Measurements from ENCODE around the gene RHOA. TPM values are rescaled to one million over a fixed set of nuclear protein-coding genes. Genes with fewer than 3 reads are reported as not detected.
"Not testable (repeated sequence)": the region's sequence is repeated elsewhere in the genome, so short reads cannot be mapped to it uniquely, and the experiment has no call there.

Gene RHOA
- polyA plus RNA-seq, 3 donors, result 499 to 570 (median 506) TPM

DNA sequence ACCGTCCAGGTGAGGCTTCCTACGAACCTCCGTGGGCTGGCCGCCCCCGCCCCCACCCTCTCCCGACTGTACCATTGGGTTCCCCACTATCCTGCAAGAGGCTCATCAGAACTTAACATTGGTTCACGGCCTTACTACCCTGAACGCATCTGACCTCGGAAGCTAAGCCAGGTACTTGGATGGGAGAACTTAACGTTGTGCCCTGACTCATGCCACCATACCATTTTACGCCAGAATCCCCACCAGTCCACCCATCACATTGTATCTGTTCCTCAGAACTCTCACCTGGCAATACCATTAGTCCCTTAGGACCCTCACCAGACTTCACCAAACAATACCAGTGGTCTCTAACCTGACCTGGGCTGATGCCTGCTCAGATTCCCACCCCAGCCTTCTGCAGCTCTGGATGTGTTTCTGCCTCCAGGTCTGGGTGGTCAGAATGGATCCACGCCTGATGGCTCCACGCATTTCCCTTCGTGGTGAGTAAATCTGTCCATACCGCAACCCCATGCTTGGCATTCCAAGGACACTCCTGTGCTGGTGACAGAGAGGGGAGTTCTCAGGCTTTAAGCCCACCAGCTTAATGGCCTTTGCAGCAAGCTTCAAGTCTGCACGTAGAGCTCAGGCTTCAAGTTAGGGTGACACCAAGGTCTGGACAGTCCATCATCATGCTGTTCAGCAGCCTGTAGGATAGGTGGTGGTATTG, 1.0 kb upstream of the RHOA start:
- no peak for DNase-seq (ENCODE audit: low read depth in 3 of 3, low spot score in 2 of 3)

DNA sequence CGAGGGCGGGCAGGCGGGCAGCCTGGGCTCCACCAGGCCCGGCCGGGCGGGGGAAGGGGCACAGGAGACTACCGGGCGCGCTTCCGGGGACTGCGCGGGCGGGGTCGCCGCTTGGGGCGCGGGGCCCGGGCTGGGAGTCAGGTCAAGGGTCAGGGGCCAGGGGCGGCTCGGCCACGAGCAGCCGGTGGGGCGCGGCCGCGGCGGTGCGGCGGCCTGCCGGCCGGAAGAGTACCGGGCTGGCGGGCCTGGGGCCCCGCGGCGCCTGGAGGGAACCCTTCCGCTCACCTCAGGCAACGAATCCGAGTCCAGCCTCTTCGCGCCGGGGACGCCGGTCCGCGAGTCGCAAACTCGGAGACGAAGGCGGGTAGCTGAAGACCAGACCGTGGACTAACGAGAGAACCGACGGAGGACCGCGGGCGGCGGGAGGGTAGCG, 225 bp downstream of the RHOA start:
- no peak for DNase-seq (ENCODE audit: low read depth in 3 of 3, low spot score in 2 of 3)

DNA sequence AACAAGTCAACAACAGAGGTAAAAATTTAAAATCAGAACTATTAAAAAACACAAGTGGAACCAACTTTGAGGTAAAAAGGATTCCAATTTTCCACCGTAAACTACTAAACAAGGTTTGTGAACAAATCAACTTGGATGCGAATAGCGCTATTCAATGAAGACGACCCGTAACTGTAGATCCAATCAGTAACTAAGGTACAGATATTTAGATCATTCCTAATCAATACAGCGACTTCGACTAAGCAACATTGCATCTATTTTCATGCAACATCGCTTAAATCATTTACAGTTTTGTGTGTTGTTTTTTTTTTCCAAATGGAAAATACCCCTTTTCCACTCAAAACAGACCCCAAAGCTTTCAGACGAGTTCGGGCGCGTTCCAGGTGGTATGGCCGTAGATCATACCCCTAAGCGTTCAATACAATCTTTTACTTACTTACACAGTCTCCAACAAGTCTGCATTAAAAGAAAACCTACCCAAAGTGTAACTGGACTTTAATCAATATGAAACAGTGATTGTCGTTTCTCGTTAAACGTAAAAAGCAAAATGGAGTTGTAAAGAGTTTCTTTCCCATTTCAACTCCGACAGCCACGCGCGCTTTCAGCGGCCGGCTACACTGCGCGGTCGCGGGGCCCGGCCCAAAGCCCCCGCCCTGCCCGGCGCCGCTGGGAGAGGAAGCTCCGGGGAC, 786 bp downstream of the RHOA start:
- no peak for DNase-seq (ENCODE audit: low read depth in 3 of 3, low spot score in 2 of 3)

- DNase-seq (ENCODE audit: low read depth in 3 of 3, low spot score in 2 of 3), result no peak
Measured at GRCh38 chr3:49410066-49410845, 1.5 kb downstream of the RHOA start.

DNA sequence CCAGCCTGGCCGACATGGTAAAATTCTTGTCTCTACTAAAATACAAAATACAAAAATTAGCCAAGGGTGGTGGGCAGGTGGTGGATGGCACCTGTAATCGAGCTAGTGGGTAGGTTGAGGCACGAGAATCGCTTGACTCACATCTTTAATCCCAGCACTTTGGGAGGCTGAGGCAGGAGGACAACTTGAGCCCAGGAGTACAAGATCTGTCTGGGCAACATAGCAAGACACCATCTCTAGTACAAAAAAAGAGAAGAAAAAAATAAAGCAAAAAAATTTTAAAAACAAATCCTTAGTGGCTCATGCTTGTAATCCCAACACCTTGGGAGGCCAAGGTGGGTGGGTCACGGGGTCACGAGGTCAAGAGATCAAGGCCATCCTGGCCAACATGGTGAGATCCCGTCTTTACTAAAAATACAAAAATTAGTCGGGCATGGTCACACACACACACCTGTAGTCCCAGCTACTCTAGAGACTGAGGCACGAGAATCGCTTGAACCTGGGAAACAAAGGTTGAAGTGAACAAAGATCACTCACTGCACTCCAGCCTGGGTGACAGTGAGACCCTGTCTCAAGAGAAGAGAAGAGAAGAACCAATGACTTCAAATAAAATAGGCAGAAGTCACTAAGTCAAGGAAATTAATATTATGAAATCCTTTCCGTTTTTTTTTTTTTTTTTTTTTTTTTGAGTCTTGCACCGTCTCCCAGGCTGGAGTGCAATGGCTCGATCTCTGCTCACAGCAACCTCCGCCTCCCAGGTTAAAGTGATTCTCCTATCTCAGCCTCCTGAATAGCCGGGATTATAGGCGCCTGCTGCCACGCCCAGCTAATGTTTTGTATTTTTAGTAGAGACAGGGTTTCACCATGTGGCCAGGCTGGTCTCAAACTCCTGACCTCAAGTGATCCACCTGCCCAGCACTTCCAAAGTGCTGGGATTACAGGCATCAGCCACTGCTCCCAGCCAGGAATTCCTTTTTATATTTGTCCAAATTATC, 4.9 kb downstream of the RHOA start:
- no peak for DNase-seq (ENCODE audit: low read depth in 3 of 3, low spot score in 2 of 3)

DNA sequence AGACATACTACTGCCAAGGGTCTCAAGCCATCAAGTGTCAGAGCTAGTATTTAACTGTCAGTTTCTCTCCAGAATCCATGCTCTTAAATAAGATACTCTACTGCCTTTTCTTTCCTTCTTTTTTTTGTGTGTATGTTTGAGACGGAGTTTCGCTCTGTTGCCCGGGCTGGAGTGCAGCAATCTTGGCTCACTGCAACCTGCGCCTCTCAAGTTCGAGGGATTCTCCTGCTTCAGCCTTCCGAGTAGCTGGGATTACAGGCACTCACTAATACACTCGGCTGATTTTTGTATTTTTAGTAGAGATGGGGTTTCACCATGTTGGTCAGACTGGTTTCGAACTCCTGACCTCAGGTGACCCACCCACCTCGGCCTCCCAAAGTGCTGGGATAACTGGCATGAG, 6.2 kb downstream of the RHOA start:
- not testable (repeated sequence) for DNase-seq (ENCODE audit: low read depth in 3 of 3, low spot score in 2 of 3)

- no peak for DNase-seq (ENCODE audit: low read depth in 3 of 3, low spot score in 2 of 3)
Measured at GRCh38 chr3:49403891-49404290, 7.9 kb downstream of the RHOA start.

DNA sequence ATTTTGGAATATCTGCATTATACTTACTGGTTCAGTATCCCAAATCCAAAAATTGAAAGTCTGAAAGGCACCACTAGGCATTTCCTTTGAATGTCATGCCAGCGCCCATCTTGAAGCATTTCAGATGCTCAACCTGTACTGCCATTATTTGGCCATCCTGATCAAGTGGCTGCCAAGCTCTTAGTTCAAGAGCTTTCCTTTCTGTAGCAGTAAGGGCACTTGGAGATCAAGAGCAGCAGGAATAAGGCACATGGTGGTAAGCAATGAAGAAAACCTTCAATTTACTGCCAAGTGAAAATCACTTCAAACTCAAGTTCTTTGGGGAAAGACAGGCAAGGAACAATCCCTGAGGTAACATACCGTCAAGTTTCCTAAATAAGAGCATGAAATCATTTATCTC, 10.0 kb downstream of the RHOA start:
- DNase-seq (ENCODE audit: low read depth in 3 of 3, low spot score in 2 of 3), result no peak

GRCh38 chr3:49399461-49399860, 12.3 kb downstream of the RHOA start:
- DNase-seq (ENCODE audit: low read depth in 3 of 3, low spot score in 2 of 3), result no peak

DNA sequence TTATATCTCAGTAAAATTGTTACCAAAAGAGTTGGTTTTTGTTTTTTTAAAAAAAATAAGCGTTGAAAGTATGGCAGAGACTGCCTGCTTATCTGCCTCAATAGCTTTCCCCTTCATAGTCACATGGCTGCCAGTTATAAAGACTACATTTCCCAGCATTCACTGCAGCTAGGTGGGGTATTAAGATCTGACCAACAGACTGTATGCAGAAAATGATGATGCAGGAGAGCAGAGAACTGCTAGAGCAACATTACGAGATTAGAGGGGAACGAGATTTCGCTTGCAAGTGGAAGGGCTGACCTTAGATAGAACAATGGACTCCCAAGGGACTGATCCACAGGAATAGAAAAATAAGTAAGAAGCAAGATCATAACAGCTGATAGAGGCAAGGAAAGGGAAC, 14.3 kb downstream of the RHOA start:
- DNase-seq (ENCODE audit: low read depth in 3 of 3, low spot score in 2 of 3), result no peak

- DNase-seq (ENCODE audit: low read depth in 3 of 3, low spot score in 2 of 3), result not testable (repeated sequence)
Measured at GRCh38 chr3:49391310-49391709, 20.5 kb downstream of the RHOA start.

GRCh38 chr3:49389297-49389696, 22.5 kb downstream of the RHOA start:
- no peak for DNase-seq (ENCODE audit: low read depth in 3 of 3, low spot score in 2 of 3)

- DNase-seq (ENCODE audit: low read depth in 3 of 3, low spot score in 2 of 3), result no peak
Measured at GRCh38 chr3:49388289-49388820, 23.4 kb downstream of the RHOA start.

DNA sequence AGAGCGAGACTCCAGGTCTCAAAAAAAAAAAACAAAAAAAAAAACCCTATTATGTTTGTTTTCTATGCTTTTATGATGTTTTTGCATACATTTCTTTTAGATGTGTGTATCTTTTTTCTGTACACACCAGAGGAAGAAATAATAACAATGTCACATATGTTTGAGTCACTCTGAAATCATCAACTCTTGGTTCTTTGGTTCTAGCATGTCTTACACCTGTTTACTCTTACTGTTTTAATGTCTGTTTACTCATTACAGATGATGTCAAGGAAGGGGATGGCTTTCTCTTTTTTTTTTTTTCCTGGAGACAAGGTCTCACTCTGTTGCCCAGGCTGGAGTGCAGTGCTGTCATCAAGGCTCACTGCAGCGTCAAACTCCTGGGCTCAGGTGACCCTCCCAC, 24.1 kb downstream of the RHOA start:
- no peak for DNase-seq (ENCODE audit: low read depth in 3 of 3, low spot score in 2 of 3)

- DNase-seq (ENCODE audit: low read depth in 3 of 3, low spot score in 2 of 3), result no peak
Measured at GRCh38 chr3:49386056-49386756, 25.6 kb downstream of the RHOA start.

- DNase-seq (ENCODE audit: low read depth in 3 of 3, low spot score in 2 of 3), result no peak
Measured at GRCh38 chr3:49385617-49386016, 26.2 kb downstream of the RHOA start.

GRCh38 chr3:49383387-49383786, 28.4 kb downstream of the RHOA start:
- no peak for DNase-seq (ENCODE audit: low read depth in 3 of 3, low spot score in 2 of 3)

DNA sequence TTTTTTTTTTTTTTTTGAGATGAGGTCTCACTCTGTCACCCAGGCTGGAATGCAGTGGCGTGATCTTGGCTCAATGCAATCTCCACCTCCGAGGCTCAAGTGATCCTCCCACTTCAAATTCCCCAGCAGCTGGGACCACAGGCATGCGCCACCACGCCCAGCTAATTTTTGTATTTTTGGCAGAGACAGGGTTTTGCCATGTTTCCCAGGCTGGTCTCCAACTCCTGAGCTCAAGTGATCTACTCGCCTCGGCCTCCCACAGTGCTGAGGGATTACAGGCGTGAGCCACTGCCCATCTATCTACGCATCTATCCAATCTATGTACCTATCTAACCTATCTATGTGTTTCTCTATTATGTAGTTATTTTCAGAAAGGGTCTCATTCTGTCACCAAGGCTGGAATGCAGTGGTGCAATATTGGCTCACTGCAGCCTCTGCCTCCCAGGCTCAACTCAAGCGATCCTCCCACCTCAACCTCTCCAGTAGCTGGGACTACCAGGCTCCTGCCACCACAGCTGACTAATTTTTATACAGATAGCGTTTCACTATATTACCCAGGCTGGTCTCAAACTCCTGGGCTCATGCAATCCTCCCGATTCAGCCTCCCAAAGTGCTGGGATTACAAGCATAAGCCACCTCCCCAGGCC, 33.4 kb downstream of the RHOA start:
- DNase-seq (ENCODE audit: low read depth in 3 of 3, low spot score in 2 of 3), result no peak

- DNase-seq (ENCODE audit: low read depth in 3 of 3, low spot score in 2 of 3), result no peak
Measured at GRCh38 chr3:49377483-49377882, 34.3 kb downstream of the RHOA start.

Measured in right renal cortex interstitium (tissue), 3 donors.